Left cardiac atrium (tissue), 4 donors: ENCODE results near the gene UBA1. TPM values are rescaled to one million over a fixed set of nuclear protein-coding genes. Genes with fewer than 3 reads are reported as not detected.

Experiments
- ATAC-seq, 2 donors: fragments of 200-7000 bp; cut with Tn5 transposase; one replicate each; pipeline ENCODE4 v1.9.1; 2020; ENCODE audit warnings: mild to moderate bottlenecking in 2 of 2, moderate library complexity in 2 of 2
- DNase-seq: peaks from one replicate; pipeline ENCODE4 v3.0.0-alpha.2; 2020
- intact Hi-C, 2 donors: fragments of 100-400 bp; cut with DNase I; formaldehyde crosslinking; loops; one replicate each; pipeline versions ENCODE4 v1.14.1 to v1.15.1; 2022 to 2023
- total RNA-seq, 2 donors: library from RNA; stranded (reverse); fragmentation: NEBNext Ultra II Directional; extraction: Animal tissue kit (Norgen Biotek cat#: 25700); gene quantifications; one replicate each; pipeline ENCODE4 v1.2.1, GENCODE V29; 2021
- donor health status: DM: no; HTN: yes; CAD: no.
- donor health status: DM: no; HTN: yes; CAD: no; lungs with severe emphysema.
- donor health status: DM: yes; HTN: yes; CAD: no.
- donor health status: Dilated cardiomyopathy.

Gene UBA1
- total RNA-seq, 2 donors from 2014 or later, result 101 to 132 TPM

GRCh38 chrX:47221756-47222155 is 28.1 kb downstream of the UBA1 start:
- intact Hi-C loops, result no loop called here
- no peak for DNase-seq
- ATAC-seq, result no peak

DNA sequence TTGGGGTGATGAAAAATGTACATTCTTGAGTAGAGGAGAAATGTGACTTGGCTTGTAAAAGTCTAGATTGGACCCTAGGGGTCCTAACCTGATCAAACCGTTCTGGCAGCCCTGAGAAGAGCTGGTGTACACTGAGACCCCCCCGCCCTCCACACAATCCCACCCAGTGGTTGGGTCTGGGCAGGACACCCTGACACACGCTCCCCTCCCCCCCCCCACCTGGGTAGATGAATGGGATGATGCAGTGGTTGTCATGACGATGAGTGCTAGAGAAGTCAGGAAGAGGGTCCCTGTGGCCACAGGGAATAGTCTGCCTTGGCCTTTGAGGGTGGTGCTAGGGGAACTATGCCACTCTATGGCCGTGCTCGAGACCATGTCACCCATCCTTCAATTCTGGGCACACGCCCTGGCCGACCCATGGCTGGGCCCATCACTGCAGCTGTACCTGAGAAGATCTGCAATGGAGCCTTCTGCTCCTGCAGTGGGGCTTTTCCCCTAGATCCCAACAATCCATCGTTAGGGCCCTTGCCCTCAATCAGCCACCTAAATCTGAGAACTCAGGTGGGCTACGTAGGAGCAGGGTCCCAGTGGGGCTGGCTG is 29.2 kb downstream of the UBA1 start:
- no peak for ATAC-seq
- intact Hi-C loops, result no loop called here
- DNase-seq, result no peak

DNA sequence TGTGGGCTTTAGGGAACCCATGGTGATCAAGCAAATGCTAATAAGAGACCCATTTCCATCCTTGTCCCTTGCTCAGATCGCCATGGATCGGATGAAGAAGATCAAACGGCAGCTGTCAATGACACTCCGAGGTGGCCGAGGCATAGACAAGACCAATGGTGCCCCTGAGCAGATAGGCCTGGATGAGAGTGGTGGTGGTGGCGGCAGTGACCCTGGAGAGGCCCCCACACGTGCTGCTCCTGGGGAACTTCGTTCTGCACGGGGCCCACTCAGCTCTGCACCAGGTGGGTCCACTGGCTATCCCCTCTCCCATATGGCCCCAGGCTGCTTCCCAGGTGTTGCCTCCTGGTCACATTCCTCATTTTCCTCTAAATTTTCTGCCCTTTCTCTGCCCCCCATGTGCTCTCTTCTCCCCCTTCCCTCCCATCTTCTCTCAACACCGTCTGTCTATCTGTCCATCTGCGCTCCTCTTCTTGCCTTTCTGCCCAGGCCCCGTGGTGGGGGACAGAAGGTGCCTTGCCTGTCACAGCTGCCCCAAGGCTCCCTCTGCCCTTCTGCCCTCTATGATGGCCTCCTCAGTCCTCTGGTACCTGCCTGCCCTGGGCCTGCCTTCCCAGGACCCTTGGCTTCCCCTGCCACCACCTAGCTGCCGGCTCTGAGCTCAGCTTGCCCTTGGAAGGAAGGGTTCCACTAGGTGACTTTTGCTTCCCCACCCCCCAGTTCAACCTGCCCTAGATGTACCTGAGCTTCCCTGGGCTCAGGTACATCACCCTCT is 30.0 kb downstream of the UBA1 start:
- intact Hi-C loops, result no loop called here
- ATAC-seq (no peak), DNase-seq (no peak)

- ATAC-seq (no peak), DNase-seq (no peak)
- intact Hi-C loops, result no loop called here
Measured at GRCh38 chrX:47224266-47224895, 30.8 kb downstream of the UBA1 start.

DNA sequence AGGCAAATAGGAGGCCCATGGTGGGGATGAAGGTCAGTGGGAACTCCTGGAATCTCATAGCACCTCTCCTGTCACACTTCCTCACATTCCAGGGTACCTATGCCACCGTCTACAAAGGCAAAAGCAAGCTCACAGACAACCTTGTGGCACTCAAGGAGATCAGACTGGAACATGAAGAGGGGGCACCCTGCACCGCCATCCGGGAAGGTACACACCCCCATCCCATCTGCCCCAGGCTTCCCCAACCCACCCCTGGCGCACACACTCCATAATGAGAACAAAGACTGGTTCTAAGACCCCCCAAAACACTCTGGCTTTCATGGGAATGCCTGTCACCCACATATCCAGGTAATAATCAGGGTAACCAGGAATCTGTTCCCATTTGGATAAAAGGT is 31.3 kb downstream of the UBA1 start:
- DNase-seq (no peak), ATAC-seq (no peak)
- intact Hi-C loops, result no loop called here

DNA sequence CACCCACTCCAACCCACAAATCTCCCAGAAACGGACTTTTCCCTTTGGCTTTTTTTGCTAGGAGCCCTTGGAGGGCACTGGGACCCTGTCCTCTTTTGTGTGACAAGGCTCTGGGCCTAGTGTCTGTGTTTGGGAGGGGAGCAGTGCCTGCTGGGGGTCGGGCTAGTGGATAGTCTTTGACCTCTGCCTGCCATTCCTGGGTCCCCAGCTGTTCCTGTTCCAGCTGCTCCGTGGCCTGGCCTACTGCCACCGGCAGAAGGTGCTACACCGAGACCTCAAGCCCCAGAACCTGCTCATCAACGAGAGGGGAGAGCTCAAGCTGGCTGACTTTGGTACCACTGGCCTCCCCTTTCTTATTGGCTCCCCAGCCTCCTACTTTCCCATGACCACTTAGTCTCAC is 32.4 kb downstream of the UBA1 start:
- DNase-seq (no peak), ATAC-seq (no peak)
- intact Hi-C loops, result no loop called here

- no peak for DNase-seq
- ATAC-seq, result no peak
- intact Hi-C loops, result no loop called here
Measured at GRCh38 chrX:47226531-47227333, 33.1 kb downstream of the UBA1 start.

- DNase-seq, result no peak
- intact Hi-C loops, result no loop called here
- no peak for ATAC-seq
Measured at GRCh38 chrX:47227334-47227583, 33.6 kb downstream of the UBA1 start.

- intact Hi-C loops, result no loop called here
- DNase-seq, result no peak
Measured at GRCh38 chrX:47228550-47229270, 35.1 kb downstream of the UBA1 start.

DNA sequence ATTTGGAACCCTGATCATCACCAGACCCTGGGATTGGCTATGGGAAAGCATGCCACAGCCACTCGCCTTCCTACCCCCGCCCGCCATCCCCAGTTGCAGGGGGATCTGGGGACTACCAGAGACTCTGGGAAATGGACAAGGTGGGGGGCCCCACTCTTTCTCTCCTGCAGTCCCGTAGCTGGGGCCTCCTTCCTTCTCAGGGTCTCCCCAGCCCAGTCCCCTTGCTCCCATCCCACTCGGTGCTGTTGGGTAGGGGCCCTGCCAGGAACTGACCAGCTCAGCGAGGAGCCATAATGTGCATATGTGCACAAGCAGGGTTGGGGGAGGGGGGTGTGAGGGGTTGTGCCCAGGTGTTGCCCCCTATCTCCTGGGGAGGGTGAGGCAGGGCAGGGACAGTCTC is 35.8 kb downstream of the UBA1 start:
- intact Hi-C loops, result no loop called here
- DNase-seq, result no peak
- ATAC-seq, result no peak

More at GRCh38 chrX:47228550-47229270, 35.1 kb downstream of the UBA1 start:
- no peak for ATAC-seq

GRCh38 chrX:47230136-47230868 is 36.7 kb downstream of the UBA1 start:
- DNase-seq (no peak), ATAC-seq (no peak)
- intact Hi-C loops, result no loop called here

- intact Hi-C loops, result no loop called here
- DNase-seq (no peak), ATAC-seq (no peak)
Measured at GRCh38 chrX:47231167-47231566, 37.5 kb downstream of the UBA1 start.

- ATAC-seq, result no peak
- intact Hi-C loops, result no loop called here
- no peak for DNase-seq
Measured at GRCh38 chrX:47232197-47232802, 38.7 kb downstream of the UBA1 start.

- ATAC-seq, result peak; percentile 44 to 67
- peak; percentile 47 for DNase-seq
- intact Hi-C loops, result no loop called here
Measured at GRCh38 chrX:47232803-47233332, 39.2 kb downstream of the UBA1 start, which contains the start of gene USP11. TSS of gene USP11 (plus strand) at chrX:47233009. CDS start at chrX:47233044, 35 bp downstream.

GRCh38 chrX:47233333-47234113 is 39.9 kb downstream of the UBA1 start:
- intact Hi-C loops, result no loop called here
- ATAC-seq, result peak; percentile 93 to 97
- DNase-seq, result peak; percentile 94

GRCh38 chrX:47234583-47234982 is 41.0 kb downstream of the UBA1 start:
- intact Hi-C loops, result no loop called here
- ATAC-seq (no peak), DNase-seq (no peak)

DNA sequence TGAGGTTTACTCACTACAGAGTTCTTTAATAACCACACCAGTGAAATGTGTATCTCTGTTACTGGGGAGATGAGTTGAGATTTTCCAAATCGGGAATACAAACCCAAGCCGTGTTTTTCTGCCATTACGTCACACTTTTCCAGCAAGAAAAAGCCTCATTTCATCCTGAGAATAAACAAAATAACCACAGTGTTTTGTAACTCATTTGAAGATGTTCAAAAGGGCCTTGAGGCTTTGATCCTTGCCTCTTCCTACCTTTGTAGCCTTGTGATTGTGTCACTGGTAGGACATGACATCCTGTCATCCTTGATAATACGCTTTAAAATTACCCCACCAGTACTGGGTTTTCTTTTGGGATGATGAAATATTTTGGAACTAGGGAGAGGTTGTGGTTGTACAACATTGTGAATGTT is 42.1 kb downstream of the UBA1 start:
- ATAC-seq (no peak), DNase-seq (no peak)
- intact Hi-C loops, result no loop called here
